Body of pancreas (tissue), 4 donors: ENCODE measurements around the gene EPHA4. TPM values are rescaled to one million over a fixed set of nuclear protein-coding genes. Genes with fewer than 3 reads are reported as not detected.

Experiments used
- ATAC-seq: fragments of 150-250 bp; one replicate; pipeline ENCODE4 v1.9.1; 2016
- DNase-seq, 4 donors: peaks; one replicate each; pipeline ENCODE4 v3.0.0-alpha.2; 2019
- H3K27ac ChIP-seq, 4 donors: fragments of 200-600 bp; sonication (generic); 1 replicate in 3 of 4; 2 replicates in 1 of 4; pipeline versions ENCODE4 v1.5.1 to v1.6.1; 2016 to 2019; ENCODE audit warnings: mild to moderate bottlenecking in 1 of 4, mixed read lengths in 1 of 4, moderate library complexity in 1 of 4
- H3K27me3 ChIP-seq, 2 donors: fragments of 200-600 bp; sonication (generic); one replicate each; pipeline ENCODE4 v1.6.0; 2016; ENCODE audit warnings: mild to moderate bottlenecking in 1 of 2
- H3K36me3 ChIP-seq, 2 donors: fragments of 200-600 bp; sonication (generic); replicated peaks in 1 of 2; 2 replicates each; pipeline ENCODE4 v1.5.1; 2016; ENCODE audit warnings: low read depth in 2 of 2; ENCODE audit not compliant: insufficient read depth in 1 of 2
- H3K4me1 ChIP-seq: fragments of 200-600 bp; sonication (generic); one replicate; pipeline ENCODE4 v1.6.0; 2016
- H3K4me3 ChIP-seq, 2 donors: fragments of 200-600 bp; sonication (generic); 1 replicate in 1 of 2; 2 replicates in 1 of 2; pipeline ENCODE4 v1.5.1; 2016 to 2019
- H3K9me3 ChIP-seq, 3 donors: fragments of 200-600 bp; sonication (generic); 1 replicate in 2 of 3; 2 replicates in 1 of 3; pipeline ENCODE4 v1.5.1; 2016
- POLR2A ChIP-seq, 3 donors: fragments of 450-650 bp; IDR thresholded peaks; one replicate each; pipeline ENCODE4 v1.6.1; 2016; ENCODE audit warnings: antibody characterized with exemption in 3 of 3, mild to moderate bottlenecking in 2 of 3
- WGBS, 2 donors: methylation state at CpG; one replicate each; pipeline ENCODE4 v1.1.5; 2017; 5-methylcytosine and 5-hydroxymethylcytosine counted together
- intact Hi-C: fragments of 100-400 bp; cut with DNase I; formaldehyde crosslinking; loops from one replicate; pipeline ENCODE4 v1.15.1; 2023
- total RNA-seq, 2 donors: library from RNA; depleted of rRNA; stranded (reverse); fragments of >200 nt; gene quantifications; one replicate each; pipeline ENCODE4 v1.1.0, GENCODE V29; 2016
- TF ChIP-seq, protein P1 (sequence below), 7 experiments: fragments of 450-650 bp in 4 of 7; fragments of 200-600 bp in 3 of 7; sonication (generic) in 3 of 7; IDR thresholded peaks; one replicate each; pipeline ENCODE4 v1.5.1; 2016 to 2019; ENCODE audit warnings: antibody characterized with exemption in 7 of 7

Gene EPHA4
- total RNA-seq, 2 donors from 2014 or later, result 4.0 to 5.2 TPM

DNA sequence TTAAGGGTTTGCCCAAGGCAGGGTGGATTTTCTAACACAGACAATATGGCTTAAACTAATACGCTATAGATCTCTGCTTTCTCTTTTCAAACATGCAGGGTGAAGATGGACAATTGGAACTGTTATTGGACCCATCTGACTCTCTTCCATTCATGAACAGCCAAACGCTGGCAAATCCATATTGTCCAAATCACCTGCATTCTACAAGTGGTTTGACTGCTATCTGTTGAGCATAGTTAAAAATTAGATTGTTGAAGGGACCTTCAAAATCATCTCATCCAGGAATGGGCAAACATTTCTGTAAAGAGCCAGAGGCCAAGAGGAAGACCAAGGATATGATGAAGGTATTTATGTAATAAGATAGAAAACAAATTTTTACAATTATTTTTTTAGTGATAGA, 65.6 kb downstream of the EPHA4 start:
- Histone ChIP-seq H3K36me3 (no peaks in the 10 kb centered on the region), H3K27me3 (no peaks in the 10 kb centered on the region), H3K9me3 (no peaks in the 10 kb centered on the region), H3K4me3 (no peak overlapping the region), H3K27ac (no peak overlapping the region), H3K4me1 (no peaks in the 10 kb centered on the region)
- TF ChIP-seq POLR2A (IDR thresholded peaks at IDR 0.05), result no peak
- TF ChIP-seq, protein P1, sequence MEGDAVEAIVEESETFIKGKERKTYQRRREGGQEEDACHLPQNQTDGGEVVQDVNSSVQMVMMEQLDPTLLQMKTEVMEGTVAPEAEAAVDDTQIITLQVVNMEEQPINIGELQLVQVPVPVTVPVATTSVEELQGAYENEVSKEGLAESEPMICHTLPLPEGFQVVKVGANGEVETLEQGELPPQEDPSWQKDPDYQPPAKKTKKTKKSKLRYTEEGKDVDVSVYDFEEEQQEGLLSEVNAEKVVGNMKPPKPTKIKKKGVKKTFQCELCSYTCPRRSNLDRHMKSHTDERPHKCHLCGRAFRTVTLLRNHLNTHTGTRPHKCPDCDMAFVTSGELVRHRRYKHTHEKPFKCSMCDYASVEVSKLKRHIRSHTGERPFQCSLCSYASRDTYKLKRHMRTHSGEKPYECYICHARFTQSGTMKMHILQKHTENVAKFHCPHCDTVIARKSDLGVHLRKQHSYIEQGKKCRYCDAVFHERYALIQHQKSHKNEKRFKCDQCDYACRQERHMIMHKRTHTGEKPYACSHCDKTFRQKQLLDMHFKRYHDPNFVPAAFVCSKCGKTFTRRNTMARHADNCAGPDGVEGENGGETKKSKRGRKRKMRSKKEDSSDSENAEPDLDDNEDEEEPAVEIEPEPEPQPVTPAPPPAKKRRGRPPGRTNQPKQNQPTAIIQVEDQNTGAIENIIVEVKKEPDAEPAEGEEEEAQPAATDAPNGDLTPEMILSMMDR (IDR thresholded peaks at IDR 0.05), result no peak
- intact Hi-C loops, result no loop called here
- DNase-seq (no peak), ATAC-seq (no peak)
- WGBS, 2 donors, result 84 to 92% methylated on average over 2 of the region's 2 CpGs

DNA sequence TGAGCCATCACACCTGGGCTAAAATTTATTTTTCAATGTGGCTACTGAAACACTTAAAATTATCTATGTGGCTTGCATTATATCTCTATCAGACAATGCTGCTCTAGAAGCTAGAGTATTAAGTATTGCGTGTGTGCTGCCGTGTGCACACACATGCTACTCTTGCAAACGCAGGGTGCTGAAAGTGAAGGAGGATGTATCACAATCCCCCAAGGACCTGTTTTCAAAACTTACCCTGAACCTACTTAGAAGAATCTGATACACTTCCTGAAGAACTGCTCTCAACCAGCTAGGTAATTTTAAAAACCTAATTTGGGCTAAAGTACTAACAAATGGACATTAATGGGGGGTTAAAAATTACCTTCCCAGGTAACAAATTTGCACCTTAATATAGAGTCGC, 66.5 kb downstream of the EPHA4 start:
- TF ChIP-seq, protein P1 (IDR thresholded peaks at IDR 0.05), result no peak
- TF ChIP-seq POLR2A (IDR thresholded peaks at IDR 0.05), result no peak
- ATAC-seq, result no peak

DNA sequence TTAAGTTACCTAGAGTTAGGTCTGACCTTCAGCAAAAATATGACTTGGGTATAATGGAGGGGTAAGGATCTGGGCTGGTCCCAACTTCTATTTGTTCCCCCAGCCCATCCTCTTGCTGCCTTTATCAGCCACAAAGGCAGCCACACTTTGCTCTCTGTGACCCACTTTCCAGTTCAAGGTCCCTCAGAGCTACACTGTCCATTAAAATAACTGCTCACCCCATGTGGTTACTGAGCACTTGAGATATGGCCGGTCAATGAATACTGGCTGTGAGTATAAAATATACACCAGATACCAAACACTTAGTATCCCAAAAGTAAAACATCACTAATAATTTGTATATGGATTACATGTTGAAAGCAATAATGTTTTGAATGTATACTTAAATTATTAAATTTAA, 67.2 kb downstream of the EPHA4 start:
- no peak overlapping the region for H3K27ac ChIP-seq
- ATAC-seq (no peak), DNase-seq (no peak)
- 96 to 100% methylated on average over 1 of the region's 1 CpG for WGBS, 2 donors
- H3K4me1 ChIP-seq, result no peaks in the 10 kb centered on the region
- H3K36me3 ChIP-seq, result no peaks in the 10 kb centered on the region
- TF ChIP-seq, protein P1 (IDR thresholded peaks at IDR 0.05), result no peak
- no peak for TF ChIP-seq POLR2A (IDR thresholded peaks at IDR 0.05)
- H3K4me3 ChIP-seq, result no peak overlapping the region
- no peaks in the 10 kb centered on the region for H3K9me3 ChIP-seq
- no peaks in the 10 kb centered on the region for H3K27me3 ChIP-seq
- intact Hi-C loops, result no loop called here

More for the DNA sequence above, 66.5 kb downstream of the EPHA4 start:
- no peak overlapping the region for H3K4me3 ChIP-seq
- no peak for DNase-seq
- intact Hi-C loops, result no loop called here
- H3K27ac ChIP-seq, result no peak overlapping the region
- no peaks in the 10 kb centered on the region for H3K4me1 ChIP-seq
- H3K9me3 ChIP-seq, result no peaks in the 10 kb centered on the region
- 77 to 81% methylated on average over 4 of the region's 4 CpGs for WGBS, 2 donors
- no peaks in the 10 kb centered on the region for H3K27me3 ChIP-seq
- no peaks in the 10 kb centered on the region for H3K36me3 ChIP-seq

DNA sequence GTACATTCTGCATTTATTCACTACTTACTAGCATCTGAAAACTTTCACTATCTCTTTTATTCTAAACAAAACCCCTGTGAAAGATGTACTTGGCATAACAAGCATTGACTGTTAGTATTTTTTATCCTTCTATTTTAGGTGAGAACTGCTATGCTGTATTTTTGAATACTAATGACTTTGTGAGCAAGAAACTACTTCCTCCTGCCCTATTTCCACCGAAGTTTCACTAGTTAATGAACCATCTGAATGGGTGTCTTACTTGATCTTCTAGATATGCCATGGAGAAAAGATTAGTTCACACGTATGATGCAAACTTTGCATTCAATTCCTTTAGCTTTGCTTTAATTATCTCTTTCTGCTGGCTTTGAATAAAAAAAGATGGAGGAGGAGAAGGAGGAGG, 68.1 kb downstream of the EPHA4 start:
- no peak for DNase-seq
- Histone ChIP-seq H3K4me3 (no peak overlapping the region), H3K27ac (no peak overlapping the region), H3K27me3 (no peaks in the 10 kb centered on the region), H3K4me1 (no peaks in the 10 kb centered on the region), H3K36me3 (no peaks in the 10 kb centered on the region), H3K9me3 (no peaks in the 10 kb centered on the region)
- ATAC-seq, result no peak
- intact Hi-C loops, result no loop called here
- 26 to 52% methylated on average over 2 of the region's 2 CpGs for WGBS, 2 donors
- no peak for TF ChIP-seq POLR2A (IDR thresholded peaks at IDR 0.05)
- TF ChIP-seq, protein P1 (IDR thresholded peaks at IDR 0.05), result no peak

DNA sequence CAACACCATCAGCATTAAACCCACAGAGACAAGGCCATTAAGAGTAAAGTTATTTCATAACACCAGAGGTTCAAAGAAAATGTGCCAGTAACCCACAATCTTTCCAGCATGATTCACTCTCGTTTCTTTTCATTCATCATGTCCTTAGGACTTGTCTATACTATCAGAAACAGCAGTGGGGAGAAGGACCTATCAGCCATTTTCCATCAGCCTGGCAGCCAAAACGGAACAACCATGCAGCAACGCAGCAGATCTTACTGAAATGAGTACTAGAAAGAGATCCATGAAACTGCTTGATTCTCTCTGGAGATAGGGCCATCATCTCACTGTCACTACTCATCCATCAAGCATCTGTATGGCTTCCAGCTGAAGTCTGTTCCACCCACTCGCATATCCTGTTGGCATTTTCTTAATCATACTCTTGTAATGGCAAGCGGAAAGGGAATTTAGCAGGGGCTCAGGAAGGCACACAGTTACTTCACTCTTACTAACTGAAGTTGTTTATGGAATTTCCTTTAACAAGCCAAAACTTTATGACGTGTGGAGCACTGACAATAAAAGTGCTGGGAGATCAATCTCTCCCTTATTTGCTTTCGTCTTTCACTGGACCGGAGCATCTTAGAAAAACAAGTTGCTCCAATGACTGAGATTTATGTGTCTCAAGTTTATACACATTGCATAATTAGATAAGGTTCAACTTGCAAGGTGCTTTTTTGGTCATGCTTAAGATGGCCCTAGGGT, 69.7 kb downstream of the EPHA4 start:
- Histone ChIP-seq H3K4me1 (no peaks in the 10 kb centered on the region), H3K9me3 (no peaks in the 10 kb centered on the region), H3K36me3 (no peaks in the 10 kb centered on the region), H3K27ac (no peak overlapping the region), H3K27me3 (no peaks in the 10 kb centered on the region), H3K4me3 (no peak overlapping the region)
- intact Hi-C loops, result no loop called here
- no peak for DNase-seq
- 71 to 72% methylated on average over 8 of the region's 8 CpGs for WGBS, 2 donors
- no peak for ATAC-seq
- TF ChIP-seq, protein P1 (IDR thresholded peaks at IDR 0.05), result no peak
- TF ChIP-seq POLR2A (IDR thresholded peaks at IDR 0.05), result no peak
